ENCODE data around the gene SH2D3A. TPM values are rescaled to one million over a fixed set of nuclear protein-coding genes. Genes with fewer than 3 reads are reported as not detected.

SH2D3A gene
- total RNA-seq, 4 donors from 2014 or later: 1.0 to 5.4 TPM; not detected in 2

GRCh38 chr19:6713773-6714692 lies 53.2 kb downstream of the SH2D3A start:
- H3K4me3 ChIP-seq: no peak overlapping the region
- intact Hi-C loops (cut with DNase I; ENCODE audit: low total_unique reads): no loop called here
- no peaks in the 10 kb centered on the region for H3K9me3 ChIP-seq
- no peaks in the 10 kb centered on the region for H3K4me1 ChIP-seq
- no peak overlapping the region for H3K27ac ChIP-seq
- H3K27me3 ChIP-seq: no peaks in the 10 kb centered on the region
- TF ChIP-seq POLR2A (IDR thresholded peaks at IDR 0.05) (no peak), CTCF (IDR thresholded peaks at IDR 0.05) (no peak)
- DNase-seq: no peak
- H3K36me3 ChIP-seq: no peaks in the 10 kb centered on the region

- Histone ChIP-seq H3K4me3 (no peak overlapping the region), H3K27me3 (no peaks in the 10 kb centered on the region), H3K9me3 (no peaks in the 10 kb centered on the region), H3K4me1 (no peaks in the 10 kb centered on the region), H3K36me3 (no peaks in the 10 kb centered on the region), H3K27ac (no peak overlapping the region)
- intact Hi-C loops (cut with DNase I; ENCODE audit: low total_unique reads): no loop called here
- no peak for DNase-seq
- no peak for TF ChIP-seq CTCF (IDR thresholded peaks at IDR 0.05)
Observed at GRCh38 chr19:6712692-6713670, 54.3 kb downstream of the SH2D3A start.

GRCh38 chr19:6712231-6712630 lies 55.0 kb downstream of the SH2D3A start:
- Histone ChIP-seq H3K4me3 (no peak overlapping the region), H3K27ac (no peak overlapping the region), H3K9me3 (no peaks in the 10 kb centered on the region), H3K36me3 (no peaks in the 10 kb centered on the region), H3K4me1 (no peaks in the 10 kb centered on the region), H3K27me3 (no peaks in the 10 kb centered on the region)
- DNase-seq: no peak
- intact Hi-C loops (cut with DNase I; ENCODE audit: low total_unique reads): no loop called here
- TF ChIP-seq CTCF (IDR thresholded peaks at IDR 0.05) (no peak), POLR2A (IDR thresholded peaks at IDR 0.05) (no peak)

GRCh38 chr19:6711605-6712004 lies 55.6 kb downstream of the SH2D3A start:
- Histone ChIP-seq H3K4me3 (no peak overlapping the region), H3K36me3 (no peaks in the 10 kb centered on the region), H3K27me3 (no peaks in the 10 kb centered on the region), H3K27ac (no peak overlapping the region), H3K4me1 (no peaks in the 10 kb centered on the region), H3K9me3 (no peaks in the 10 kb centered on the region)
- no peak for TF ChIP-seq POLR2A (IDR thresholded peaks at IDR 0.05)
- TF ChIP-seq CTCF (IDR thresholded peaks at IDR 0.05): no peak
- DNase-seq: no peak
- intact Hi-C loops (cut with DNase I; ENCODE audit: low total_unique reads): no loop called here

- Histone ChIP-seq H3K9me3 (no peaks in the 10 kb centered on the region), H3K27ac (no peak overlapping the region), H3K36me3 (no peaks in the 10 kb centered on the region), H3K27me3 (no peaks in the 10 kb centered on the region), H3K4me3 (no peak overlapping the region), H3K4me1 (no peaks in the 10 kb centered on the region)
- DNase-seq: no peak
- no peak for TF ChIP-seq POLR2A (IDR thresholded peaks at IDR 0.05)
- no peak for TF ChIP-seq CTCF (IDR thresholded peaks at IDR 0.05)
- intact Hi-C loops (cut with DNase I; ENCODE audit: low total_unique reads): no loop called here
Observed at GRCh38 chr19:6711078-6711361, 56.2 kb downstream of the SH2D3A start.

Measured in uterus (tissue), 4 donors.